ENCODE data around the gene AXDND1.

DNA sequence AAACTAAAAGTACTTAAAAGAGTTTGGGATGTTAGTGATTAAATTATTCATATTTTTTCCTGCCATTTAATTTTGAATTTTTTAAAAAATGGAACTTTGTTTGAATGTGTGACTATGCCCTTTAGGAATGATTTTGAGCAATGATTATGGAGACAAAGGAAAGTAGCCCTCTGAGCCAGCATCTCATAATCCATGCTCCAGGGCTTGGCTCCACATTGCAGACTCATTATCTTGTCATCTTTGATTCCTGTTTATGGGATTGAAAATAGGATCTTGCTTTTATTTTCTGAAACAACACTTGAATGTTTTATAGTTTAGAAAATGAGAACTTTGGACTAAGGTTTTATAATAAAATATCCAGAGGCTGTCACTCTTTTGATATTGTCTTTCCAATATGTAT is 14.5 kb downstream of the AXDND1 start:
- TF ChIP-seq POLR2AphosphoS5 (IDR thresholded peaks at IDR 0.05; ENCODE audit: borderline replicate concordance, low read depth, low read length) (no peak), EZH2 (IDR thresholded peaks at IDR 0.05) (no peak), FOXP2 (optimal IDR thresholded peaks at IDR 0.05; ENCODE audit: control extremely low read depth, extremely low read length, insufficient read depth) (no peak)

All from SK-N-MC (cell line).